HepG2 (cell line): ENCODE data around the gene ALDH4A1. TPM values are rescaled to one million over a fixed set of nuclear protein-coding genes. Genes with fewer than 3 reads are reported as not detected.
A peak's percentile ranks its signal among the peaks of the same experiment; 100 is the strongest.

Source experiments
- ATAC-seq: fragments of 200-7000 bp; cut with Tn5 transposase; 3 replicates; pipeline ENCODE4 v1.9.1; 2020; ENCODE audit warnings: mild to moderate bottlenecking, moderate library complexity
- BruUV-seq: library from RNA; stranded (reverse); fragments of 400-500 nt; replicated peaks from 2 replicates; lab custom pipeline; 2021; lab: Mats Ljungman, UMichigan
- CTCF ChIA-PET: fragments of 300-600 bp; formaldehyde crosslinking; extraction: SDS; loops from one replicate; lab custom pipeline; 2021; ENCODE audit warnings: low total read pairs, inconsistent platforms, low intra/inter-chr PET ratio; lab: Yijun Ruan, JAX
- POLR2A ChIA-PET: fragments of 350-600 bp; sonication (Branson Sonifier 250); formaldehyde crosslinking; loops from one replicate; lab custom pipeline; 2020; ENCODE audit warnings: antibody characterized with exemption, inconsistent platforms; lab: Yijun Ruan, JAX
- DNase-seq: peaks from one replicate; pipeline ENCODE4 v3.0.0-alpha.2; 2015; ENCODE audit warnings: low spot score
- FAIRE-seq: peaks from 3 replicates; lab custom pipeline; 2011; peaks lifted over from hg19 to GRCh38; lab: Jason Lieb, UNC
- H2AFZ ChIP-seq: one replicate; pipeline ENCODE4 v1.6.1; 2011; ENCODE audit warnings: low read length, inconsistent platforms
- H3K27ac ChIP-seq: fragments of 300-600 bp; 3 replicates; pipeline ENCODE4 v1.8.0; 2011; ENCODE audit warnings: mixed run types, mild to moderate bottlenecking, mixed read lengths, low read length, inconsistent platforms; ENCODE audit not compliant: insufficient read depth; ENCODE audit errors: extremely low read length
- H3K27me3 ChIP-seq, 2 experiments: fragments of 200-600 bp in 1 of 2; 2 replicates in 1 of 2; 3 replicates in 1 of 2; pipeline versions ENCODE4 v1.6.0 to v1.8.0; 2011; ENCODE audit warnings: low read length in 2 of 2, mild to moderate bottlenecking in 2 of 2, moderate library complexity in 2 of 2, inconsistent platforms in 1 of 2; ENCODE audit not compliant: insufficient read depth in 2 of 2, control insufficient read depth in 1 of 2
- H3K36me3 ChIP-seq, 2 experiments: fragments of 200-600 bp in 1 of 2; replicated peaks in 1 of 2; 2 replicates in 1 of 2; 3 replicates in 1 of 2; pipeline versions ENCODE4 v1.5.1 to v1.8.0; 2011; ENCODE audit warnings: low read length in 2 of 2, inconsistent platforms in 1 of 2; ENCODE audit not compliant: insufficient read depth in 2 of 2, control insufficient read depth in 1 of 2
- H3K4me1 ChIP-seq: 2 replicates; pipeline ENCODE4 v1.5.1; 2012; ENCODE audit warnings: low read length, inconsistent platforms; ENCODE audit not compliant: insufficient read depth
- H3K4me2 ChIP-seq: 2 replicates; pipeline ENCODE4 v1.6.0; 2011; ENCODE audit warnings: low read depth, low read length, inconsistent platforms
- H3K4me3 ChIP-seq, 3 experiments: fragments of 200-600 bp in 1 of 3; sonication (generic), shearing (Covaris generic) in 1 of 3; replicated peaks in 1 of 3; 2 replicates each; pipeline ENCODE4 v1.5.1; 2011 to 2016; ENCODE audit warnings: low read length in 3 of 3, inconsistent platforms in 2 of 3, low read depth in 2 of 3, mild to moderate bottlenecking in 2 of 3, control low read depth in 1 of 3, mixed read lengths in 1 of 3; ENCODE audit not compliant: insufficient read depth in 1 of 3
- H3K79me2 ChIP-seq: one replicate; pipeline ENCODE4 v1.6.1; 2011; ENCODE audit warnings: low read length, inconsistent platforms; ENCODE audit not compliant: insufficient read depth
- H3K9ac ChIP-seq: 2 replicates; pipeline ENCODE4 v1.6.0; 2011; ENCODE audit warnings: mild to moderate bottlenecking, low read depth, low read length, inconsistent platforms; ENCODE audit not compliant: insufficient read depth
- H3K9me3 ChIP-seq: 2 replicates; pipeline ENCODE4 v1.5.1; 2012; ENCODE audit warnings: mild to moderate bottlenecking, low read length
- H4K20me1 ChIP-seq: 2 replicates; pipeline ENCODE4 v1.6.0; 2011; ENCODE audit warnings: inconsistent platforms, mild to moderate bottlenecking, low read length, moderate library complexity; ENCODE audit not compliant: insufficient read depth
- CSRNP2 ChIP-seq: sonication (generic); formaldehyde crosslinking; conservative IDR thresholded peaks from 2 replicates; pipeline ENCODE4 v1.8.0; 2022; ENCODE audit warnings: low read depth, missing genetic modification reagents
- CTCF ChIP-seq: sonication (generic); formaldehyde crosslinking; IDR thresholded peaks from 2 replicates; pipeline ENCODE4 v1.5.0; 2020; ENCODE audit warnings: mild to moderate bottlenecking, missing genetic modification reagents, moderate library complexity
- RBAK ChIP-seq: sonication (generic); formaldehyde crosslinking; IDR thresholded peaks from 2 replicates; pipeline ENCODE4 v1.5.1; 2020; ENCODE audit warnings: mild to moderate bottlenecking, missing genetic modification reagents
- SNAPC2 ChIP-seq: sonication (generic); formaldehyde crosslinking; IDR thresholded peaks from 2 replicates; pipeline ENCODE4 v1.8.1; 2022; ENCODE audit warnings: mild to moderate bottlenecking, missing genetic modification reagents
- STAG1 ChIP-seq: sonication (generic); formaldehyde crosslinking; IDR thresholded peaks from 2 replicates; pipeline ENCODE4 v1.4.0; 2020; ENCODE audit warnings: missing genetic modification reagents
- XRCC5 ChIP-seq: fragments of 200-400 bp; formaldehyde crosslinking; optimal IDR thresholded peaks from 2 replicates; pipeline ENCODE3; 2017; ENCODE audit warnings: mild to moderate bottlenecking, low read length
- ZNF557 ChIP-seq: sonication (generic); formaldehyde crosslinking; IDR thresholded peaks from 2 replicates; pipeline ENCODE4 v1.4.0; 2020; ENCODE audit warnings: missing genetic modification reagents
- ZNF569 ChIP-seq: sonication (generic); formaldehyde crosslinking; IDR thresholded peaks from 2 replicates; pipeline ENCODE4 v1.5.0; 2020; ENCODE audit warnings: mild to moderate bottlenecking, missing genetic modification reagents, moderate library complexity, borderline replicate concordance
- ZNF580 ChIP-seq: IDR thresholded peaks from 2 replicates; pipeline ENCODE4 v1.6.1; 2016; ENCODE audit warnings: low read depth, borderline replicate concordance
- ZNF629 ChIP-seq: sonication (generic); formaldehyde crosslinking; conservative IDR thresholded peaks from 2 replicates; pipeline ENCODE4 v1.5.0; 2020; ENCODE audit warnings: missing genetic modification reagents
- ZNF687 ChIP-seq: sonication (generic); formaldehyde crosslinking; IDR thresholded peaks from 2 replicates; pipeline ENCODE4 v1.5.1; 2020; ENCODE audit warnings: mild to moderate bottlenecking, missing genetic modification reagents, moderate library complexity
- WGBS: methylation state at CpG from one replicate; pipeline ENCODE4 v1.1.6; 2017; ENCODE audit warnings: low lambda C conversion rate; 5-methylcytosine and 5-hydroxymethylcytosine counted together
- in situ Hi-C: cut with HindIII; loops from 2 replicates; pipeline ENCODE4 v1.10.0; 2017; ENCODE audit warnings: low pct_unique_long_range_greater_than_20kb; ENCODE audit not compliant: extremely low pct_ligation_motif_present
- intact Hi-C: fragments of 100-400 bp; cut with micrococcal nuclease; formaldehyde crosslinking; loops from one replicate; pipeline ENCODE4 v1.10.0; 2022; ENCODE audit not compliant: unreplicated experiment
- polyA plus RNA-seq, 8 experiments: library from polyadenylated mRNA; depleted of rRNA in 3 of 8; stranded (reverse) in 7 of 8; unstranded in 1 of 8; fragments of >200 nt; fragmentation: Illumina TruSeq in 4 of 8; extraction: Trizol in 4 of 8; gene quantifications; 2 replicates each; pipeline versions ENCODE4 v1.2.1 to v1.2.3, GENCODE V29; 2011 to 2016; ENCODE audit warnings: low read depth in 4 of 8, missing spikeins in 1 of 8, mixed read lengths in 1 of 8; ENCODE audit not compliant: insufficient read depth in 1 of 8
- total RNA-seq, 5 experiments: library from RNA; depleted of rRNA; stranded (reverse); fragments of >200 nt; fragmentation: Illumina TruSeq; extraction: Trizol; gene quantifications; 2 replicates each; pipeline ENCODE4 v1.2.3, GENCODE V29; 2016; ENCODE audit warnings: low read depth in 1 of 5

The ALDH4A1 gene
- total and polyA plus RNA-seq, 2 of the 13 experiments (the other 11 are each of a cell fraction or from before 2014, with no cell fraction given), result 76.4 to 240 TPM

- TF ChIP-seq ZNF687 (peak; percentile 18; the same call in 1 of the 2 replicates), ZNF557 (CRISPR knock-in tag) (peak; percentile 73; the same call in 1 of the 2 replicates), ZNF569 (CRISPR knock-in tag) (no peak), XRCC5 (peak; percentile 22), ZNF580 (no peak)
- TF ChIP-seq, all 625 proteins: peak for 12
Measured at GRCh38 chr1:18922319-18922726, 20.0 kb upstream of the ALDH4A1 start (continued).

- H3K4me3 ChIP-seq, result no peak overlapping the region
- H4K20me1 ChIP-seq, result no peaks in the 10 kb centered on the region; the same call in 1 of the 2 replicates
- H3K79me2 ChIP-seq, result peaks cover 15% of the 10 kb centered on the region
- peak; percentile 17; the same call in 1 of the 2 replicates for TF ChIP-seq CTCF (CRISPR knock-in tag)
- peak; percentile 81 for TF ChIP-seq ZNF629 (CRISPR knock-in tag)
- peak; percentile 43 for TF ChIP-seq STAG1
- TF ChIP-seq CSRNP2, result no peak
- no peak for TF ChIP-seq SNAPC2 (CRISPR knock-in tag)
- TF ChIP-seq RBAK (CRISPR knock-in tag), result no peak
- TF ChIP-seq, all 625 proteins: peak for 3
- Histone ChIP-seq H3K36me3 (peaks cover 15 to 42% of the 10 kb centered on the region in 2 experiments; a peak in 4 of 5 replicates), H2AFZ (no peak overlapping the region), H3K4me2 (no peak overlapping the region), H3K9me3 (no peaks in the 10 kb centered on the region), H3K27ac (no peak overlapping the region), H3K9ac (no peak overlapping the region), H3K4me1 (peaks cover 33% of the 10 kb centered on the region), H3K27me3 (no peaks in the 10 kb centered on the region)
- FAIRE-seq (no peak), ATAC-seq (no peak), DNase-seq (no peak)
- ChIA-PET CTCF (no interaction called here), POLR2A (no interaction called here)
- in situ Hi-C loops, result no loop called here
- no TSS peak for BruUV-seq
- intact Hi-C loops, result no loop called here
- 97% methylated on average over 15 of the region's 17 CpGs for WGBS
Measured at GRCh38 chr1:18921516-18922251, 19.3 kb upstream of the ALDH4A1 start.
